ENCODE results near the gene MIXL1. TPM values are rescaled to one million over a fixed set of nuclear protein-coding genes. Genes with fewer than 3 reads are reported as not detected.
"Not testable (repeated sequence)": the region's sequence is repeated elsewhere in the genome, so short reads cannot be mapped to it uniquely, and the experiment has no call there.

Gene MIXL1
- total RNA-seq, 1 experiment from 2014 or later: not detected

- Histone ChIP-seq H3K36me3 (peaks cover 19% of the 10 kb centered on the region), H3K9me3 (no peaks in the 10 kb centered on the region), H3K27me3 (no peaks in the 10 kb centered on the region), H3K4me3 (no peak overlapping the region)
- no peak for DNase-seq
Measured at GRCh38 chr1:226250511-226250910, 27.0 kb downstream of the MIXL1 start.

- DNase-seq, H3K9me3 ChIP-seq, H3K4me3 ChIP-seq, H3K27me3 ChIP-seq: not testable (repeated sequence)
- peaks cover 18% of the 10 kb centered on the region for H3K36me3 ChIP-seq
Measured at GRCh38 chr1:226252841-226253240, 29.4 kb downstream of the MIXL1 start.

- Histone ChIP-seq H3K36me3 (peaks cover 14% of the 10 kb centered on the region), H3K27me3 (no peaks in the 10 kb centered on the region), H3K9me3 (no peaks in the 10 kb centered on the region), H3K4me3 (no peak overlapping the region)
- DNase-seq: no peak
Measured at GRCh38 chr1:226253933-226254332, 30.5 kb downstream of the MIXL1 start.

GRCh38 chr1:226255380-226255779, 31.9 kb downstream of the MIXL1 start:
- Histone ChIP-seq H3K4me3 (no peak overlapping the region), H3K36me3 (peaks cover 15% of the 10 kb centered on the region), H3K27me3 (no peaks in the 10 kb centered on the region), H3K9me3 (peaks cover 13% of the 10 kb centered on the region)
- DNase-seq: no peak

GRCh38 chr1:226261818-226262217, 38.4 kb downstream of the MIXL1 start:
- Histone ChIP-seq H3K4me3 (no peak overlapping the region), H3K27me3 (no peaks in the 10 kb centered on the region), H3K36me3 (peaks cover 61% of the 10 kb centered on the region), H3K9me3 (peaks cover 24% of the 10 kb centered on the region)
- DNase-seq: no peak

- Histone ChIP-seq H3K36me3 (peaks cover 28% of the 10 kb centered on the region), H3K4me3 (no peak overlapping the region), H3K9me3 (no peaks in the 10 kb centered on the region), H3K27me3 (no peaks in the 10 kb centered on the region)
- peak; percentile 42 for DNase-seq
Measured at GRCh38 chr1:226268421-226269124, 45.1 kb downstream of the MIXL1 start.

GRCh38 chr1:226272233-226272902, 48.9 kb downstream of the MIXL1 start:
- peaks cover 26% of the 10 kb centered on the region for H3K36me3 ChIP-seq
- H3K27me3 ChIP-seq, DNase-seq, H3K4me3 ChIP-seq, H3K9me3 ChIP-seq: not testable (repeated sequence)

GRCh38 chr1:226274138-226274537, 50.7 kb downstream of the MIXL1 start:
- Histone ChIP-seq H3K4me3 (no peak overlapping the region), H3K27me3 (no peaks in the 10 kb centered on the region), H3K9me3 (no peaks in the 10 kb centered on the region), H3K36me3 (peaks cover 22% of the 10 kb centered on the region)
- no peak for DNase-seq

- no peaks in the 10 kb centered on the region for H3K27me3 ChIP-seq
- H3K9me3 ChIP-seq: no peaks in the 10 kb centered on the region
- no peak for DNase-seq
- no peak overlapping the region for H3K4me3 ChIP-seq
- peaks cover 22% of the 10 kb centered on the region for H3K36me3 ChIP-seq
Measured at GRCh38 chr1:226276077-226276682, 52.7 kb downstream of the MIXL1 start.

Other genes with a start within 250 kb of the MIXL1 start
- 16.3 and 19.4 TPM in 2 replicates for gene SDE2, start 224.3 kb upstream of the MIXL1 start, total RNA-seq (2014; rRNA removed; shearing (Covaris generic); ENCODE audit: low replicate concordance)
- gene H3-3A, start 160.9 kb upstream of the MIXL1 start, total RNA-seq (2014; rRNA removed; shearing (Covaris generic); ENCODE audit: low replicate concordance): 121 and 188 TPM in 2 replicates
- gene ACBD3, start 36.9 kb upstream of the MIXL1 start, total RNA-seq (2014; rRNA removed; shearing (Covaris generic); ENCODE audit: low replicate concordance): 27.3 and 46.5 TPM in 2 replicates
- gene LIN9, start 85.5 kb downstream of the MIXL1 start, total RNA-seq (2014; rRNA removed; shearing (Covaris generic); ENCODE audit: low replicate concordance): 12.3 and 13.9 TPM in 2 replicates
- gene PARP1, start 184.4 kb downstream of the MIXL1 start, total RNA-seq (2014; rRNA removed; shearing (Covaris generic); ENCODE audit: low replicate concordance): 180 and 241 TPM in 2 replicates